Endothelial cell (in vitro differentiated cells): ENCODE measurements around the gene DSG1. TPM values are rescaled to one million over a fixed set of nuclear protein-coding genes. Genes with fewer than 3 reads are reported as not detected.

ENCODE experiments used
- total RNA-seq: library from RNA; stranded (reverse); fragmentation: NEBNext Ultra II Directional; extraction: Animal tissue kit (Norgen Biotek cat#: 25700); gene quantifications from one replicate; pipeline ENCODE4 v1.2.1, GENCODE V29; 2021; ENCODE audit not compliant: unreplicated experiment

Gene DSG1
- total RNA-seq, 1 donor from 2014 or later: not detected

Other genes with a start within 250 kb of the DSG1 start
- 65.4 TPM for gene DSC2, start 215.7 kb upstream of the DSG1 start, total RNA-seq
- not detected for gene DSC1, start 155.3 kb upstream of the DSG1 start, total RNA-seq
- gene DSG4, start 58.6 kb downstream of the DSG1 start, total RNA-seq: not detected
- not detected for gene DSG3, start 129.6 kb downstream of the DSG1 start, total RNA-seq
- 60.5 TPM for gene DSG2, start 180.0 kb downstream of the DSG1 start, total RNA-seq